ENCODE measurements around the gene EPB41L5.

- TF ChIP-seq POLR2AphosphoS5 (IDR thresholded peaks at IDR 0.05; ENCODE audit: low read length) (no peak), EED (IDR thresholded peaks at IDR 0.05; ENCODE audit: low read depth) (no peak), HDGF (IDR thresholded peaks at IDR 0.05) (no peak), RFX5 (IDR thresholded peaks at IDR 0.05; ENCODE audit: low read depth, low read length) (no peak), NRF1 (conservative IDR thresholded peaks at IDR 0.05; ENCODE audit: low read depth, low read length) (no peak), KDM1A (IDR thresholded peaks at IDR 0.05; ENCODE audit: borderline replicate concordance) (no peak), MXI1 (IDR thresholded peaks at IDR 0.05; ENCODE audit: low read depth, low read length) (no peak), JUND (IDR thresholded peaks at IDR 0.05; ENCODE audit: low read depth, low read length) (no peak), MYC (IDR thresholded peaks at IDR 0.05; ENCODE audit: insufficient read depth, insufficient read length, insufficient replicate concordance, low read length, severe bottlenecking) (no peak), ZNF207 (IDR thresholded peaks at IDR 0.05; ENCODE audit: borderline replicate concordance) (no peak)
- TF ChIP-seq, protein P1, sequence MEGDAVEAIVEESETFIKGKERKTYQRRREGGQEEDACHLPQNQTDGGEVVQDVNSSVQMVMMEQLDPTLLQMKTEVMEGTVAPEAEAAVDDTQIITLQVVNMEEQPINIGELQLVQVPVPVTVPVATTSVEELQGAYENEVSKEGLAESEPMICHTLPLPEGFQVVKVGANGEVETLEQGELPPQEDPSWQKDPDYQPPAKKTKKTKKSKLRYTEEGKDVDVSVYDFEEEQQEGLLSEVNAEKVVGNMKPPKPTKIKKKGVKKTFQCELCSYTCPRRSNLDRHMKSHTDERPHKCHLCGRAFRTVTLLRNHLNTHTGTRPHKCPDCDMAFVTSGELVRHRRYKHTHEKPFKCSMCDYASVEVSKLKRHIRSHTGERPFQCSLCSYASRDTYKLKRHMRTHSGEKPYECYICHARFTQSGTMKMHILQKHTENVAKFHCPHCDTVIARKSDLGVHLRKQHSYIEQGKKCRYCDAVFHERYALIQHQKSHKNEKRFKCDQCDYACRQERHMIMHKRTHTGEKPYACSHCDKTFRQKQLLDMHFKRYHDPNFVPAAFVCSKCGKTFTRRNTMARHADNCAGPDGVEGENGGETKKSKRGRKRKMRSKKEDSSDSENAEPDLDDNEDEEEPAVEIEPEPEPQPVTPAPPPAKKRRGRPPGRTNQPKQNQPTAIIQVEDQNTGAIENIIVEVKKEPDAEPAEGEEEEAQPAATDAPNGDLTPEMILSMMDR (IDR thresholded peaks at IDR 0.05 in 2 of 3, conservative IDR thresholded peaks at IDR 0.05 in 1 of 3; ENCODE audit: control insufficient read depth in 2 of 3, extremely low read depth in 1 of 3, insufficient read depth in 1 of 3, low read depth in 3 of 3, low read length in 3 of 3), result no peak
- TF ChIP-seq, protein P2, sequence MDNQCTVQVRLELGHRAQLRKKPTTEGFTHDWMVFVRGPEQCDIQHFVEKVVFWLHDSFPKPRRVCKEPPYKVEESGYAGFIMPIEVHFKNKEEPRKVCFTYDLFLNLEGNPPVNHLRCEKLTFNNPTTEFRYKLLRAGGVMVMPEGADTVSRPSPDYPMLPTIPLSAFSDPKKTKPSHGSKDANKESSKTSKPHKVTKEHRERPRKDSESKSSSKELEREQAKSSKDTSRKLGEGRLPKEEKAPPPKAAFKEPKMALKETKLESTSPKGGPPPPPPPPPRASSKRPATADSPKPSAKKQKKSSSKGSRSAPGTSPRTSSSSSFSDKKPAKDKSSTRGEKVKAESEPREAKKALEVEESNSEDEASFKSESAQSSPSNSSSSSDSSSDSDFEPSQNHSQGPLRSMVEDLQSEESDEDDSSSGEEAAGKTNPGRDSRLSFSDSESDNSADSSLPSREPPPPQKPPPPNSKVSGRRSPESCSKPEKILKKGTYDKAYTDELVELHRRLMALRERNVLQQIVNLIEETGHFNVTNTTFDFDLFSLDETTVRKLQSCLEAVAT (IDR thresholded peaks at IDR 0.05), result no peak
- TF ChIP-seq, protein P3, sequence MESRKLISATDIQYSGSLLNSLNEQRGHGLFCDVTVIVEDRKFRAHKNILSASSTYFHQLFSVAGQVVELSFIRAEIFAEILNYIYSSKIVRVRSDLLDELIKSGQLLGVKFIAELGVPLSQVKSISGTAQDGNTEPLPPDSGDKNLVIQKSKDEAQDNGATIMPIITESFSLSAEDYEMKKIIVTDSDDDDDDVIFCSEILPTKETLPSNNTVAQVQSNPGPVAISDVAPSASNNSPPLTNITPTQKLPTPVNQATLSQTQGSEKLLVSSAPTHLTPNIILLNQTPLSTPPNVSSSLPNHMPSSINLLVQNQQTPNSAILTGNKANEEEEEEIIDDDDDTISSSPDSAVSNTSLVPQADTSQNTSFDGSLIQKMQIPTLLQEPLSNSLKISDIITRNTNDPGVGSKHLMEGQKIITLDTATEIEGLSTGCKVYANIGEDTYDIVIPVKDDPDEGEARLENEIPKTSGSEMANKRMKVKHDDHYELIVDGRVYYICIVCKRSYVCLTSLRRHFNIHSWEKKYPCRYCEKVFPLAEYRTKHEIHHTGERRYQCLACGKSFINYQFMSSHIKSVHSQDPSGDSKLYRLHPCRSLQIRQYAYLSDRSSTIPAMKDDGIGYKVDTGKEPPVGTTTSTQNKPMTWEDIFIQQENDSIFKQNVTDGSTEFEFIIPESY (IDR thresholded peaks at IDR 0.05), result no peak
- TF ChIP-seq, protein P4, sequence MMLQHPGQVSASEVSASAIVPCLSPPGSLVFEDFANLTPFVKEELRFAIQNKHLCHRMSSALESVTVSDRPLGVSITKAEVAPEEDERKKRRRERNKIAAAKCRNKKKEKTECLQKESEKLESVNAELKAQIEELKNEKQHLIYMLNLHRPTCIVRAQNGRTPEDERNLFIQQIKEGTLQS (IDR thresholded peaks at IDR 0.05; ENCODE audit: borderline replicate concordance, extremely low read depth, low read depth, low read length), result no peak
Observed at GRCh38 chr2:120167272-120167671, 154.4 kb downstream of the EPB41L5 start.

Measured in GM12878 (cell line).